Body of pancreas (tissue), 4 donors: ENCODE measurements around the gene PLXDC2. TPM values are rescaled to one million over a fixed set of nuclear protein-coding genes. Genes with fewer than 3 reads are reported as not detected.

Experiments
- ATAC-seq: fragments of 150-250 bp; one replicate; pipeline ENCODE4 v1.9.1; 2016
- DNase-seq, 4 donors: peaks; one replicate each; pipeline ENCODE4 v3.0.0-alpha.2; 2019
- H3K27ac ChIP-seq, 4 donors: fragments of 200-600 bp; sonication (generic); 1 replicate in 3 of 4; 2 replicates in 1 of 4; pipeline versions ENCODE4 v1.5.1 to v1.6.1; 2016 to 2019; ENCODE audit warnings: mild to moderate bottlenecking in 1 of 4, mixed read lengths in 1 of 4, moderate library complexity in 1 of 4
- H3K27me3 ChIP-seq, 2 donors: fragments of 200-600 bp; sonication (generic); one replicate each; pipeline ENCODE4 v1.6.0; 2016; ENCODE audit warnings: mild to moderate bottlenecking in 1 of 2
- H3K36me3 ChIP-seq, 2 donors: fragments of 200-600 bp; sonication (generic); replicated peaks in 1 of 2; 2 replicates each; pipeline ENCODE4 v1.5.1; 2016; ENCODE audit warnings: low read depth in 2 of 2; ENCODE audit not compliant: insufficient read depth in 1 of 2
- H3K4me1 ChIP-seq: fragments of 200-600 bp; sonication (generic); one replicate; pipeline ENCODE4 v1.6.0; 2016
- H3K4me3 ChIP-seq, 2 donors: fragments of 200-600 bp; sonication (generic); 1 replicate in 1 of 2; 2 replicates in 1 of 2; pipeline ENCODE4 v1.5.1; 2016 to 2019
- H3K9me3 ChIP-seq, 3 donors: fragments of 200-600 bp; sonication (generic); 1 replicate in 2 of 3; 2 replicates in 1 of 3; pipeline ENCODE4 v1.5.1; 2016
- POLR2A ChIP-seq, 3 donors: fragments of 450-650 bp; IDR thresholded peaks; one replicate each; pipeline ENCODE4 v1.6.1; 2016; ENCODE audit warnings: antibody characterized with exemption in 3 of 3, mild to moderate bottlenecking in 2 of 3
- WGBS, 2 donors: methylation state at CpG; one replicate each; pipeline ENCODE4 v1.1.5; 2017; 5-methylcytosine and 5-hydroxymethylcytosine counted together
- intact Hi-C: fragments of 100-400 bp; cut with DNase I; formaldehyde crosslinking; loops from one replicate; pipeline ENCODE4 v1.15.1; 2023
- total RNA-seq, 2 donors: library from RNA; depleted of rRNA; stranded (reverse); fragments of >200 nt; gene quantifications; one replicate each; pipeline ENCODE4 v1.1.0, GENCODE V29; 2016
- TF ChIP-seq, protein P1 (sequence below), 7 experiments: fragments of 450-650 bp in 4 of 7; fragments of 200-600 bp in 3 of 7; sonication (generic) in 3 of 7; IDR thresholded peaks; one replicate each; pipeline ENCODE4 v1.5.1; 2016 to 2019; ENCODE audit warnings: antibody characterized with exemption in 7 of 7

Gene PLXDC2
- total RNA-seq, 2 donors from 2014 or later, result 8.2 to 13.5 TPM

DNA sequence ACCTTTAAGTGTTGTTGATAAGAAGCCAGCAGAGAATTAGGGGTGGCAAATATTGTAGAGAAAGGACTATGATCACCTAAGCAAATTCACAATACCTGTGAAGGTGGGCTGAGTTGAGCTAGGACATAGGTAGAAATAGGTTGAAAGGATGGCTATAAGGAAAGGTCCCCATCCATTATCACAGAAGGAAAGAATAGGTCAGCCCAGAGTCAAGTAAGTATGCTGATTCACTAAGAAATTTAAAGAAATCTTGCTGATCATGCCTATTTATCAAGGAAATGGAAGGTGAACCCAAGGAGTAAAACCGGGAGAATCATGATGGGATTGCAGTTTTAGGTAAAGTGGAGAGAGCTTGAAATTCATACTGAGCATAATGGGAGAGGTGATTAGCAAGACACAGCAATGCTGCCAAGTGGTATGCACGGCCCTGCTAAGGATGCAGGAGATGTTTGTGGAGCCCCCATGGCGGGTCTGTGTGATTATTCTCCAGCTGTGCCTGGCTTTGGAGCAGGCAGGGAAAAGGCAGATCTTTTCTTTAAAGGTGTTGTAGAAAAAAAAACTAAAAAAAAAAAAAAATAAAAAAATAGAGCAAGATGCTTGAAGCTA lies 399.4 kb downstream of the PLXDC2 start:
- TF ChIP-seq, protein P1, sequence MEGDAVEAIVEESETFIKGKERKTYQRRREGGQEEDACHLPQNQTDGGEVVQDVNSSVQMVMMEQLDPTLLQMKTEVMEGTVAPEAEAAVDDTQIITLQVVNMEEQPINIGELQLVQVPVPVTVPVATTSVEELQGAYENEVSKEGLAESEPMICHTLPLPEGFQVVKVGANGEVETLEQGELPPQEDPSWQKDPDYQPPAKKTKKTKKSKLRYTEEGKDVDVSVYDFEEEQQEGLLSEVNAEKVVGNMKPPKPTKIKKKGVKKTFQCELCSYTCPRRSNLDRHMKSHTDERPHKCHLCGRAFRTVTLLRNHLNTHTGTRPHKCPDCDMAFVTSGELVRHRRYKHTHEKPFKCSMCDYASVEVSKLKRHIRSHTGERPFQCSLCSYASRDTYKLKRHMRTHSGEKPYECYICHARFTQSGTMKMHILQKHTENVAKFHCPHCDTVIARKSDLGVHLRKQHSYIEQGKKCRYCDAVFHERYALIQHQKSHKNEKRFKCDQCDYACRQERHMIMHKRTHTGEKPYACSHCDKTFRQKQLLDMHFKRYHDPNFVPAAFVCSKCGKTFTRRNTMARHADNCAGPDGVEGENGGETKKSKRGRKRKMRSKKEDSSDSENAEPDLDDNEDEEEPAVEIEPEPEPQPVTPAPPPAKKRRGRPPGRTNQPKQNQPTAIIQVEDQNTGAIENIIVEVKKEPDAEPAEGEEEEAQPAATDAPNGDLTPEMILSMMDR (IDR thresholded peaks at IDR 0.05), result no peak
- TF ChIP-seq POLR2A (IDR thresholded peaks at IDR 0.05), result no peak
- Histone ChIP-seq H3K4me3 (no peak overlapping the region), H3K27ac (no peak overlapping the region), H3K9me3 (no peaks in the 10 kb centered on the region), H3K4me1 (no peaks in the 10 kb centered on the region), H3K27me3 (no peaks in the 10 kb centered on the region), H3K36me3 (no peaks in the 10 kb centered on the region)
- ATAC-seq, result no peak
- no peak for DNase-seq
- intact Hi-C loops, result no loop called here
- WGBS, 2 donors, result 41 to 52% methylated on average over 3 of the region's 3 CpGs

DNA sequence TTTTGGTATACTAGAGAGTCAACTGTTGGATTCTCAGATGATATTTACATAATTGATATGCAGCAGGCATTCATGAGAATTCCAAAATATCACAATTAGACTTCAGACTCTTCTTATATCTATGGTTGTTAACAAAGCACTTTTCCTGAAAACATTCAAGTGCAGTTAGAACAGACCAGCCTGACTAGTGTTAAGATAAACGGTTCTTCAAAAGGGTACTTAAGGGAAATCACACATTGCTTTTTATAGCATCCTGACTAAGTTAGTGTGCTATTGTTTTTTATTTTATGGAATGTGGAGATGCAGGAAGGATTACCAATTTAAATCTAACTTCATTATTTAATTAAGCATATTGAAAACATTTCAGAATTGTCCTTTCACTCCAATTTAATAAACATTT lies 405.1 kb downstream of the PLXDC2 start:
- DNase-seq, result no peak
- Histone ChIP-seq H3K36me3 (no peaks in the 10 kb centered on the region), H3K4me1 (no peaks in the 10 kb centered on the region), H3K4me3 (no peak overlapping the region), H3K27ac (no peak overlapping the region), H3K27me3 (no peaks in the 10 kb centered on the region), H3K9me3 (no peaks in the 10 kb centered on the region)
- 20 to 23% methylated on average over 1 of the region's 1 CpG for WGBS, 2 donors
- intact Hi-C loops, result no loop called here
- no peak for ATAC-seq
- TF ChIP-seq, protein P1 (IDR thresholded peaks at IDR 0.05), result no peak
- no peak for TF ChIP-seq POLR2A (IDR thresholded peaks at IDR 0.05)

DNA sequence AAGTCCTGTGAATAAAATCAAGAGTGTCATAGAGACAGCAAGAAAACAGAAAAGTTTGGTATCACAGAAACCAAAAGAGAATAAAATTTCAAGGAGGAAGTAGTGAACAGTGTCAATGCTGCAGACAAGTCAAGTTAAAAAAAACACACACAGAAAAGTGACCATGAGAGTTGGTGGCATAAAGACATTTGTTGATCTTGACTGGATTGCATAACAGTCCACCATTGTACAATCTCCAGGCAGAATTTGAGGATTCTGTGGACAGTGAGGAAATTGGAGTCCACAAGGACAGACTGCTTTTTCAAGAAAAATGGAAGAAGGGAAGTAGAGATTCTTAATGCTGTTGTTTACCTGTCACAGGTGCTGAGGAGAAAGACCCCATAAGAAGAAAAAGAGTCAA lies 412.5 kb downstream of the PLXDC2 start:
- DNase-seq (no peak), ATAC-seq (no peak)
- Histone ChIP-seq H3K4me3 (no peak overlapping the region), H3K36me3 (no peaks in the 10 kb centered on the region), H3K4me1 (no peaks in the 10 kb centered on the region), H3K27me3 (no peaks in the 10 kb centered on the region), H3K9me3 (no peaks in the 10 kb centered on the region), H3K27ac (no peak overlapping the region)
- TF ChIP-seq, protein P1 (IDR thresholded peaks at IDR 0.05), result no peak
- no peak for TF ChIP-seq POLR2A (IDR thresholded peaks at IDR 0.05)
- intact Hi-C loops, result no loop called here

DNA sequence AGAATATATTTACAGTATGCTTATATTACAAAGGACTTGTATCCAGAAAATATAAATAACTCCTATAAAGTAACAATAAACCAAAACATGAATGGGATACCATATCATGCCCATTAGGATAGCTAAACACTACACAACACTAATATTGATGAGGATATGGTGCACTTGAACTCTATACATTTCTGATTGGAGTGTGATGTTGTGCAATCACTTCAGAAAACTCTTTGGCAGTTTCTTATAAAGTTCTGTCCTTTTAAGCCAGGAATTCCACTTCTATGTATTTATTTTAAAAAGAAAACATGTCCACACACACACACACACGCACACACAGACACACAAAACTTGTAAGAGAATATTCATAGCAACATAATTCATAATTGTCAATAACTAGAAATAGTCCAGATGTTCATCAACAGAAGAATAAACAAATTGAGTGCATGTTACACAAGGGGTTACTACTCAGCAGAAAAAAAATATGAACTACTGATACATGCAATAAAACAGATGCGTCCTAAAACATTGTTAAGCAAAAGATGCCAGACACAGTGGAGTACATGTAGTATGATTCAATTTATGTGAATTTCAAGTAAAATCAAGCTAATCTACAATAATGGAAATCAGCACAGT lies 416.0 kb downstream of the PLXDC2 start:
- Histone ChIP-seq H3K27me3 (no peaks in the 10 kb centered on the region), H3K4me3 (no peak overlapping the region), H3K4me1 (no peaks in the 10 kb centered on the region), H3K27ac (no peak overlapping the region), H3K36me3 (no peaks in the 10 kb centered on the region), H3K9me3 (no peaks in the 10 kb centered on the region)
- intact Hi-C loops, result no loop called here
- ATAC-seq, result no peak
- DNase-seq, result no peak
- TF ChIP-seq POLR2A (IDR thresholded peaks at IDR 0.05), result no peak
- TF ChIP-seq, protein P1 (IDR thresholded peaks at IDR 0.05), result no peak
- 64 to 68% methylated on average over 2 of the region's 2 CpGs for WGBS, 2 donors

DNA sequence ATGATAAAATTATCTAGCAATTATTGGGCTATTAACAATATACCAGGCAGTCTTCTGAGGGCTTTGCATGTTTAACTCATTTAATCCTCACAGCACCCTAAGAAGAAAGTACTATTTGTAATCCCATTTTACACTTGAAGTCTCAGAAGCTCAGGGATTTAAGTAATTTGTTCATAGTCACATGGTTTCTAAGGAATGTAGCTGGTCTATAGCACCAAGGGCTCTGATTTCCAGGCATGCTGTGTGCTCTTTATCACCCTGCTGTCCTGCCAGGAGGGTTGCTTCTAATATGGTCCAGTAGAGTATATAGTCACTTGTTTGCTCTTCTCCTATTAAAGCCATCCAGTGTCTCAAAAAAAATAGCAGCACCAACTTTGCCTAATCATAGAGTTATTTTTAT lies 417.2 kb downstream of the PLXDC2 start:
- intact Hi-C loops, result no loop called here
- no peak for TF ChIP-seq POLR2A (IDR thresholded peaks at IDR 0.05)
- TF ChIP-seq, protein P1 (IDR thresholded peaks at IDR 0.05), result no peak
- no peak overlapping the region for H3K27ac ChIP-seq
- no peak for ATAC-seq
- H3K27me3 ChIP-seq, result no peaks in the 10 kb centered on the region
- H3K9me3 ChIP-seq, result no peaks in the 10 kb centered on the region
- no peak overlapping the region for H3K4me3 ChIP-seq
- no peak for DNase-seq
- H3K4me1 ChIP-seq, result no peaks in the 10 kb centered on the region
- no peaks in the 10 kb centered on the region for H3K36me3 ChIP-seq
